ENCODE data around the gene GPR137. TPM values are rescaled to one million over a fixed set of nuclear protein-coding genes. Genes with fewer than 3 reads are reported as not detected.

GPR137 gene
- total and polyA plus RNA-seq, 2 experiments from 2014 or later, result 16.3 to 32.5 TPM

GRCh38 chr11:64285885-64286800, 495 bp downstream of the GPR137 start:
- peaks cover 8% of the 10 kb centered on the region; the same call in 2 of the 3 replicates for H3K36me3 Mint-ChIP-seq (ENCODE audit: low read depth)

More at GRCh38 chr11:64285885-64286800, 495 bp downstream of the GPR137 start:
- H4K20me1 ChIP-seq (replicated peaks; ENCODE audit: insufficient read depth), result no peaks in the 10 kb centered on the region
- Mint-ChIP-seq H3K27ac (no peak overlapping the region), H3K9me3 (no peaks in the 10 kb centered on the region; the same call in 1 of the 3 replicates), H3K4me3 (peak overlapping the region; percentile 65), H3K27me3 (ENCODE audit: insufficient read depth, low read depth, poor library complexity) (peaks cover 39% of the 10 kb centered on the region), H3K4me1 (peaks cover 11% of the 10 kb centered on the region)
- TF ChIP-seq ZNF462 (CRISPR knock-in tag; IDR thresholded peaks at IDR 0.05) (no peak), POLR2AphosphoS5 (IDR thresholded peaks at IDR 0.05; ENCODE audit: low read depth) (peak; percentile 57)
- peak overlapping the region; percentile 99 for H3K4me2 ChIP-seq
- H3K4me1 ChIP-seq (ENCODE audit: insufficient read depth), result peaks cover 8% of the 10 kb centered on the region
- H3K79me2 ChIP-seq (replicated peaks; ENCODE audit: insufficient read depth), result no peaks in the 10 kb centered on the region
- H3K27ac ChIP-seq (ENCODE audit: low read depth), result no peak overlapping the region
- H3K36me3 ChIP-seq (ENCODE audit: insufficient read depth), result no peaks in the 10 kb centered on the region
- peaks cover 13% of the 10 kb centered on the region; the same call in 1 of the 2 replicates for H3F3A ChIP-seq (replicated peaks; ENCODE audit: low read depth)
- peak overlapping the region; percentile 69; the same call in 1 of the 2 replicates for H2AFZ ChIP-seq
- peaks cover 33% of the 10 kb centered on the region for H3K27me3 ChIP-seq (ENCODE audit: insufficient read depth)
- H3K9me2 ChIP-seq (ENCODE audit: insufficient read depth), result no peaks in the 10 kb centered on the region
- DNase-seq (ENCODE audit: low spot score), result no peak
- ATAC-seq, result no peak; the same call in 2 of the 3 replicates
- peak overlapping the region; percentile 95 for H3K4me3 ChIP-seq

All from GM23338 (cell line).